ENCODE data around the gene CRYL1. TPM values are rescaled to one million over a fixed set of nuclear protein-coding genes. Genes with fewer than 3 reads are reported as not detected.

CRYL1 gene
- total and polyA plus RNA-seq, 2 of the 4 experiments (the other 2 are of a cell fraction) = 11.7 to 16.4 TPM

GRCh38 chr13:20390526-20391175 is 135.0 kb downstream of the CRYL1 start:
- ATAC-seq (ENCODE audit: low read depth) = no peak
- Histone ChIP-seq H4K8ac (ENCODE audit: low read depth in 2 of 2, low read length in 2 of 2) (no peak overlapping the region), H2AFZ (replicated peaks; ENCODE audit: low read length, poor library complexity) (no peak overlapping the region), H3K4ac (ENCODE audit: low read depth, low read length) (no peak overlapping the region), H4K20me1 (ENCODE audit: insufficient read depth, low read length) (no peaks in the 10 kb centered on the region), H4K5ac (ENCODE audit: low read depth, low read length) (no peak overlapping the region), H3K9ac (ENCODE audit: low read depth, low read length) (no peak overlapping the region), H2BK20ac (ENCODE audit: low read depth, low read length) (no peak overlapping the region), H3K23ac (ENCODE audit: low read depth, low read length) (no peak overlapping the region), H3K18ac (ENCODE audit: low read depth, low read length) (no peak overlapping the region), H2AK9ac (replicated peaks; ENCODE audit: low read depth, low read length, poor library complexity) (no peak overlapping the region), H3K4me1 (ENCODE audit: control insufficient read depth, insufficient read depth, low read length) (no peaks in the 10 kb centered on the region), H2BK120ac (ENCODE audit: low read depth, low read length) (no peak overlapping the region), H3K9me1 (ENCODE audit: insufficient read depth, low read length) (peaks cover 9% of the 10 kb centered on the region), H2BK5ac (ENCODE audit: low read depth, low read length, poor library complexity, severe bottlenecking) (no peak overlapping the region), H3K14ac (replicated peaks; ENCODE audit: low read depth, low read length) (no peak overlapping the region), H3K27ac (ENCODE audit: insufficient read depth, low read length) (no peak overlapping the region), H4K91ac (ENCODE audit: insufficient read depth, low read depth, low read length) (no peak overlapping the region), H3K79me1 (ENCODE audit: low read depth in 1 of 2, low read length in 2 of 2) (no peaks in the 10 kb centered on the region), H2AK5ac (ENCODE audit: low read depth, low read length) (no peak overlapping the region), H3K27me3 (ENCODE audit: control insufficient read depth, insufficient read depth, low read length) (peaks cover 2% of the 10 kb centered on the region; the same call in 1 of the 2 replicates), H3K4me2 (ENCODE audit: low read depth, low read length) (no peak overlapping the region), H3K56ac (ENCODE audit: extremely low read depth, insufficient read depth, low read length) (no peak overlapping the region), H2BK15ac (ENCODE audit: low read depth, low read length) (no peak overlapping the region), H3K9me3 (ENCODE audit: control insufficient read depth, insufficient read depth, low read length) (peaks cover 2% of the 10 kb centered on the region; the same call in 1 of the 2 replicates), H3K36me3 (ENCODE audit: control insufficient read depth, insufficient read depth, low read length) (no peaks in the 10 kb centered on the region), H3K4me3 (ENCODE audit: insufficient read depth, low read depth, low read length) (no peak overlapping the region)
- in situ Hi-C loops (cut with MboI; ENCODE audit: low sequenced_read_pairs) (no loop called here), dilution Hi-C loops (cut with HindIII; ENCODE audit: low sequenced_read_pairs, unreplicated experiment) (no loop called here), intact Hi-C loops (cut with micrococcal nuclease) (no loop called here)
- no peak for TF ChIP-seq NFE2L2 (IDR thresholded peaks at IDR 0.05; ENCODE audit: low read depth, low read length)
- no peak for TF ChIP-seq RAD21 (IDR thresholded peaks at IDR 0.05; ENCODE audit: low read length)
- TF ChIP-seq MAFK (IDR thresholded peaks at IDR 0.05; ENCODE audit: low read depth, low read length) = no peak
- TF ChIP-seq MXI1 (IDR thresholded peaks at IDR 0.05; ENCODE audit: borderline replicate concordance, low read depth, low read length) = no peak
- no peak for TF ChIP-seq MAZ (IDR thresholded peaks at IDR 0.05; ENCODE audit: borderline replicate concordance, low read depth, low read length)
- no peak for TF ChIP-seq POLR2A (IDR thresholded peaks at IDR 0.05; ENCODE audit: low read depth, low read length)
- no peak for TF ChIP-seq FOS (IDR thresholded peaks at IDR 0.05; ENCODE audit: low read depth, low read length)
- no peak for TF ChIP-seq USF2 (IDR thresholded peaks at IDR 0.05; ENCODE audit: low read depth, low read length)
- TF ChIP-seq CHD1 (IDR thresholded peaks at IDR 0.05; ENCODE audit: low read depth, low read length) = no peak
- no peak for TF ChIP-seq CTCF (conservative IDR thresholded peaks at IDR 0.05; ENCODE audit: low read depth, low read length)
- no peak for TF ChIP-seq RCOR1 (IDR thresholded peaks at IDR 0.05; ENCODE audit: insufficient replicate concordance, low read length)
- TF ChIP-seq RFX5 (IDR thresholded peaks at IDR 0.05; ENCODE audit: low read depth, low read length) = no peak
- TF ChIP-seq BHLHE40 (IDR thresholded peaks at IDR 0.05; ENCODE audit: low read depth, low read length) = no peak
- no peak for TF ChIP-seq SMC3 (IDR thresholded peaks at IDR 0.05; ENCODE audit: low read depth, low read length)
- TF ChIP-seq ELK1 (IDR thresholded peaks at IDR 0.05; ENCODE audit: borderline replicate concordance, low read depth, low read length) = no peak
- no peak for TF ChIP-seq CEBPB (IDR thresholded peaks at IDR 0.05; ENCODE audit: low read depth, low read length)
- WGBS, 2 experiments (ENCODE audit: extremely low coverage in 2 of 2, insufficient read length in 1 of 2) = 85% methylated on average over 8 of the region's 26 CpGs; no CpG with 5 or more reads in 1 of the 2 experiments
- ChIA-PET POLR2A (ENCODE audit: unreplicated experiment) (no interaction called here), CTCF (no interaction called here)
- no TSS peak for BruUV-seq (replicated peaks)
- no peak for DNase-seq
